ENCODE results near the gene ZNRD2. TPM values are rescaled to one million over a fixed set of nuclear protein-coding genes. Genes with fewer than 3 reads are reported as not detected.

The ZNRD2 gene
- total RNA-seq, 1 donor from 2014 or later: 23.3 TPM

DNA sequence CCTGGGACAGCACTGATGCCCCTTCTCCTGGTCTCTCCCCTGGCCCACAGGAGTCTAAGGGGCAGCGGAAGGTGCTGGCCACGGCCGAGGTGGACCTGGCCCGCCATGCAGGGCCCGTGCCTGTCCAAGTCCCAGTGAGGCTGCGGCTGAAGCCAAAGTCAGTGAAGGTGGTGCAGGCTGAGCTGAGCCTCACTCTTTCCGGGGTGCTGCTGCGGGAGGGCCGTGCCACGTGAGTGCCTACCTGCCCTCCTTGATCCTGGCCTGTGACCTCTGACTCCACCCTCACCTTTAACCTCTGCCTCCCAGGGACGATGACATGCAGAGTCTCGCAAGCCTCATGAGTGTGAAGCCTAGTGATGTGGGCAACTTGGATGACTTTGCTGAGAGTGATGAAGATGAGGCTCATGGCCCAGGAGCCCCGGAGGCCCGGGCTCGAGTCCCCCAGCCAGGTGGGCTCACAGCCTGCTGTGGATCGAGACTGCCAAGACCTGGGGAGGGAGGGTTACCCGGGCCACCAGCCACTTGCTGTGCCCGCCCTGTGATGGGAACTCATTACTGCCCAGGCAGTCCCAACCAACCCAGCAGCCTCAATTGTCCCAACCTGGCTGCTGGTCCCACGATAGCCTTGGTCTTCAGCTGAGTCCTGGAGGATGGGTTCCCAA is 9.9 kb downstream of the ZNRD2 start:
- intact Hi-C loops (cut with DNase I): no loop called here
- no peak for ATAC-seq
- DNase-seq (ENCODE audit: missing footprints): no peak

DNA sequence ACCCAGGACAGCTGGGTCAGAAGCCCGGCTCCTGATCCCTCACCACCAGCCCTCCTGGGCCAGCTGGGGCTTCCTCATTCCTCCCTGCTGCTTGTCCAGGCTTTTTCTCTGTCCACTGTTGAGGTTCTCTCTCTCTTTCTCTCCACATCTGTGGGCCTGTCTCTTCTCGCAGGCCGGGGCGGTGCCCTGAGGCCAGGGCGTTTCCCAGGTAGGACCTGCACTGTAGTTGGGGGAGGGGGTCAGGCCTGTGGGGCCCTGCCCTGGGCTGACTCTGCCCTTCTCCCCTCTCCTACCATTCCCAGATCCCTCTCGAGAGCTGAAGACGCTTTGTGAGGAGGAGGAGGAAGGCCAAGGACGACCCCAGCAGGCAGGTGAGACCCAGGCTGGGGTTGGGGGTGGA is 10.5 kb downstream of the ZNRD2 start:
- intact Hi-C loops (cut with DNase I): no loop called here
- no peak for DNase-seq (ENCODE audit: missing footprints)
- no peak for ATAC-seq

DNA sequence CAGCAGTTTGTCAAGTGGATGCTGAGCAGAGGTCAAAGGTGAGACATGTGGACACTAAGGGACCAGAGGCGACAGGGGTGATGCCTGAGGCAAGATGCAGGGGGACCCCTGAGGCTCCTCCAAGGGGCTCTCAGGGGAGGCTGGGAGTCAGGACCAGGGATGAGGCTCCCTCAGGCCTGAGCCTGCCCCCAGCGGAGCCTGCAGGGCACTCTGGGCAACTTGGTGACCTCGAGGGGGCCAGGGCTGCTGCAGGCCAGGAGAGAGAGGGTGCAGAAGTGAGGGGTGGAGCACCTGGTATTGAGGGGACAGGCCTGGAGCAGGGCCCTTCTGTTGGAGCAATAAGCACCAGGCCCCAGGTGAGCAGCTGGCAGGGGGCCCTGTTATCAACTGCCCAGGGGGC is 11.7 kb downstream of the ZNRD2 start:
- DNase-seq (ENCODE audit: missing footprints): no peak
- ATAC-seq: no peak
- intact Hi-C loops (cut with DNase I): no loop called here

- intact Hi-C loops (cut with DNase I): no loop called here
- DNase-seq (ENCODE audit: missing footprints) (no peak), ATAC-seq (no peak)
Measured at GRCh38 chr11:65583589-65583988, 13.3 kb downstream of the ZNRD2 start.

DNA sequence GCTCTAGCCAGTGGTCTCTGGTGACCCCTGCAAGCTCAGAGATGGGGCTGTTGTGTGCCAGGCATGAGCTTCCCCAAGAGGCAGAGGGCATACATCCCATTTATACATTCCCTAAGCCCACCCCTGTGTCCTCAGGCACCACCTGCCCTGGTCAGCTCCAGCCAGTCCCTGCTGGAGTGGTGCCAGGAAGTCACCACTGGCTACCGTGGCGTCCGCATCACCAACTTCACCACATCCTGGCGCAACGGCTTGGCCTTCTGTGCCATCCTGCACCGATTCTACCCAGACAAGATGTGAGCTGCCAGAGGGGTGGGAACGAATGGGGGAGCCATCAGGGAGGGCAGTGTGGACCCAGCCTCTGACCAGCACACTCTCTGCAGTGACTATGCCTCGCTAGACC is 13.8 kb downstream of the ZNRD2 start:
- ATAC-seq: no peak

DNA sequence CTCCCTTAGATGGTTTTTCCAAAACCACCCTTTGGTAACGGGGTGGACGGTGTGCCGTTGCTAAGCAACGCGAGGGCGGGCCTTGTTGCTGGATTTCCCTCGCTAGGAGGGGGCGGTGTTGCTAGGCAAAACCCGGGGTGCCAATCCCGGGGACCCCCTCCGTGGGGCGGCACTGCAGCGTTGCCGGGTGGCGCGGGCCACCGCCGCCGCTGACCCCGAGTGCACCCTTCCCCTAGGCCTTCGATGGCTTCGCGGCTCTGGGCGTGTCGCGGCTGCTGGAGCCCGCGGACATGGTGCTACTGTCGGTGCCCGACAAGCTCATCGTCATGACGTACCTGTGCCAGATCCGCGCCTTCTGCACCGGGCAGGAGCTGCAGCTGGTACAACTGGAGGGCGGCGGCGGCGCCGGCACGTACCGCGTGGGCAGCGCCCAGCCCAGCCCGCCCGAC is 14.5 kb downstream of the ZNRD2 start:
- DNase-seq (ENCODE audit: missing footprints) (no peak), ATAC-seq (no peak)
- intact Hi-C loops (cut with DNase I): no loop called here

More for the DNA sequence above, 13.8 kb downstream of the ZNRD2 start:
- no peak for DNase-seq (ENCODE audit: missing footprints)
- intact Hi-C loops (cut with DNase I): no loop called here

DNA sequence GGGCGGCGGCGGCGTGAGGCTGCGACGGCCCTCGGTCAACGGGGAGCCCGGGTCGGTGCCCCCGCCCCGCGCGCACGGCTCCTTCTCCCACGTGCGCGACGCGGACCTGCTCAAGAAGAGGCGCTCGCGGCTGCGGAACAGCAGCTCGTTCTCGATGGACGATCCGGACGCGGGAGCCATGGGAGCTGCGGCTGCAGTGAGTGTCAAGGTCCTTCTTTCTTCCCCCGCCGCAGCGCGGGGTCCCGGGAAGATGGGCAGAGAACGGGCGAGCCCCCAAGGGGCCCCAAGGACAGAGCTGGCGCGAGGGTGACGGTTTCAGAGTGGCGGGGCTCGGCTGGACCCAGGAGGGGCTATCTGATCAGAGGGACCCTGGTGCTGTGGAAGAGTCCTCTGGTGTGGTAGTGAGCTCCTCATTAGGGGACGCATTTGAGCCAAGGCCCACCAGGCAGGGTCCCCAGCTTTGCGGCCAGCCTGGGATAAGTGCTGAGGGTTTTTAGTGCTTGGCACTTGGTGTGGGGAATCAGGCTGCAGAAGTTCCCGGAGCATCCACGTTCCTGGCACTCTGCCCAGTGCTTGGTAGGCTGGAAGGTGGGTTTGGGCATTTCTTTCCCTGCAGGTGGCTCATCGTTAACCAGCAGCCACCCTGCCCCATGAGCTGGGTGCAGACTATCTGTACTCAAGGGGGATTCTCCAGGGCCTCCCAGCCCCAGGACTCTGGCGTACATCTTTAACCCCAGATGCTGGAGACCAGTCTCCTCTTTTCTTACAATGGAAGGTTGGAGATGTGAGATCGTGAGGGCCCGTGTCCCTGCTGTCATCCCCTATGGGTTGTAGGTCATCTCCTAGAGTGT is 15.3 kb downstream of the ZNRD2 start:
- ATAC-seq (no peak), DNase-seq (ENCODE audit: missing footprints) (no peak)
- intact Hi-C loops (cut with DNase I): no loop called here

DNA sequence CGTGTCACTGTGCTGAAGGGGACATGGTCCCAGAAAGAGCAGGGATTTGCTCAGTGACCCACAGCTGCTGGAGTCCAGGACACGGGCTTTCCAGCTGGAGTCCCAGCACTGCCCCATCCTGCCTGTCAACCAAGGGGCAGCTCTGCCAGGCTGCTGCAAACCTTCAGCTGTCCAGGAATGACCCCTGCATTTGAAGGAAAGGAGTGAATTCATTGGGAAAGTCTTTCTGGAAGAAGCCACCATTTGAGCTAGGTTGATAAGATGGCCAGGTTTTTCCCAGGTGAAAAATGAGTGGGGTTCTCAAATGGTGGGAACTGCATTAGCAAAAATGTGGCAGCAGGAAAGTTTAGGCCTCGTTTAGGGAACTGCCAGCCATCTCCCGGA is 16.0 kb downstream of the ZNRD2 start:
- no peak for DNase-seq (ENCODE audit: missing footprints)
- no peak for ATAC-seq
- intact Hi-C loops (cut with DNase I): no loop called here

GRCh38 chr11:65586676-65587075 is 16.4 kb downstream of the ZNRD2 start:
- DNase-seq (ENCODE audit: missing footprints) (no peak), ATAC-seq (peak; percentile 26)
- intact Hi-C loops (cut with DNase I): no loop called here

DNA sequence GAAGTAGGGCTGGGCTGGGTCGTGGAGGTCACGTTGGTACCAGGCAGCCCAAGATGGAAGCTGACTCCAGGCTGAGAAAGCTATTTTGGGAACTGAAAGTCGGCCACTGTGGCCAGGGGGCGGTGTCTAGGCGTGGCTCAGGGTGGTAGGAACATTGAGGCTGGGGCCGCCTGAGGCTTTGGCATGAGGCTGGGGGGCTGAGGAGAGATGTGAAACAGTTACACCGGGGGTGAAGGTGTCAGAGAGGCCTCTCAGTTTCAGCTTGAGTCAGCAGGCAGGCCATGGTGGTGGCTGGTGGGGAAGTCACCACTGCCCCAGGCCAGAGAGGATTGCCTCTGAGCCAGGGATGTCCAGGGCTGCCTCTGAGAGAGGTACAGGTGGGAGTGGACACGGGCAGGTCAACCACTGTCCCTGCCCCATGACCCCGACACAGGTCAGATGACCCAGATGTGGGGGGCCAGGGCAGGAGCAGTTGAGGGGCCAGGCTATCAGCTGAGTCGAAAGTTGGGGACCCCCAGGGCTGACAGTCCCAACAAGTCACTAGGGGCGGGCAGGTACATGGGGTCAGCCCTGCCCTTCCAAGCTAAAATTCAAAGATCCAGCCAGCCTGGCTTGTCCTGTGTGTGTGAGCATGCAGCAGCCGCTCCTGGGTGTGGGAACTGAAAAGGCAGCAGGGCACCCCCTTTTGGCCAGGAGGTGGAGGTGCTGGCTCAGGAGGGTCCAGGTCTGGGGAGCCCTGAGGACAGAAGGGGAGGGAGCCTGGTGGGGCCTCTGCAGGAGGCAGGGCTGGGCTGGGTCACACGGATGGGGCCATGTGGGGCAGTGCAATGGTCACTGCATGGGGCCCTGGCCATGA is 18.1 kb downstream of the ZNRD2 start:
- intact Hi-C loops (cut with DNase I): loop anchor here (2.0 kb wide), 1 partner anchor 48 kb away; no protein-coding TSS in a partner anchor

DNA sequence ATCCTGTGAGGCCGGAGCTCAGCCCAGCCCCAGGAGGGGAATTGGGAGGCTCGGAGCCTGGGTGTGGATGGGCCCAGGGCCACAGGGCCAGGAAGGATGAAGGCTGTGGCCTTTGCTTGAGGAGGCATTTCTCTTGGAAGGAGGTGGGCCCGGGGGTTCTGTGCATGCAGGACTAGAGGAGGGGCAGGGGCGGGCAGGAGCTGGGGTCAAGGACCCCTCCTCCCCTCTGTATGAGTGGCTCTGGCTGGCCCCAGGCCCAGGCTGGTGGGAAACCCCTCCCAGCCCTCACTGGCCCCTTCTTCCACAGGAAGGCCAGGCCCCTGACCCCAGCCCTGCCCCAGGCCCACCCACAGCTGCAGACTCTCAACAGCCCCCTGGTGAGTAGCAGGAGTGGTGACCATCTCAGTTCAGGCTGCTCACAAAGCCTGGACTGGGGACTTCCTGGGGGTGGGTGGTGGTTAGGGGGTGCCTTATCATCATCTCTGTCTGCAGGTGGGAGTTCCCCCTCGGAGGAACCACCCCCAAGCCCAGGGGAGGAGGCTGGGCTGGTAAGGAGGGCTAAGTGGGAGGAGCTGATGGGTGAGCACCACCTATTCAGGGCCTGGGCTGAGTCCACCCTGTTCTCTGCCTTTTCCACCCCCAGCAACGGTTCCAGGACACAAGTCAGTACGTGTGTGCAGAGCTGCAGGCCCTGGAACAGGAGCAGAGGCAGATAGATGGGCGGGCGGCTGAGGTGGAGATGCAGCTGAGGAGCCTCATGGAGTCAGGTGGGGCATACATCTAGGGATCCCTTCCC is 19.4 kb downstream of the ZNRD2 start:
- intact Hi-C loops (cut with DNase I): loop anchor here (2.0 kb wide), 1 partner anchor 49 kb away; no protein-coding TSS in a partner anchor
- DNase-seq (ENCODE audit: missing footprints): peak; percentile 59

More for the DNA sequence above, 18.1 kb downstream of the ZNRD2 start:
- peak; percentile 51 for ATAC-seq
- peak; percentile 77 for DNase-seq (ENCODE audit: missing footprints)

GRCh38 chr11:65590240-65590738 is 20.0 kb downstream of the ZNRD2 start:
- ATAC-seq: no peak
- intact Hi-C loops (cut with DNase I): no loop called here
- DNase-seq (ENCODE audit: missing footprints): peak; percentile 72

More for the DNA sequence above, 19.4 kb downstream of the ZNRD2 start:
- no peak for ATAC-seq

DNA sequence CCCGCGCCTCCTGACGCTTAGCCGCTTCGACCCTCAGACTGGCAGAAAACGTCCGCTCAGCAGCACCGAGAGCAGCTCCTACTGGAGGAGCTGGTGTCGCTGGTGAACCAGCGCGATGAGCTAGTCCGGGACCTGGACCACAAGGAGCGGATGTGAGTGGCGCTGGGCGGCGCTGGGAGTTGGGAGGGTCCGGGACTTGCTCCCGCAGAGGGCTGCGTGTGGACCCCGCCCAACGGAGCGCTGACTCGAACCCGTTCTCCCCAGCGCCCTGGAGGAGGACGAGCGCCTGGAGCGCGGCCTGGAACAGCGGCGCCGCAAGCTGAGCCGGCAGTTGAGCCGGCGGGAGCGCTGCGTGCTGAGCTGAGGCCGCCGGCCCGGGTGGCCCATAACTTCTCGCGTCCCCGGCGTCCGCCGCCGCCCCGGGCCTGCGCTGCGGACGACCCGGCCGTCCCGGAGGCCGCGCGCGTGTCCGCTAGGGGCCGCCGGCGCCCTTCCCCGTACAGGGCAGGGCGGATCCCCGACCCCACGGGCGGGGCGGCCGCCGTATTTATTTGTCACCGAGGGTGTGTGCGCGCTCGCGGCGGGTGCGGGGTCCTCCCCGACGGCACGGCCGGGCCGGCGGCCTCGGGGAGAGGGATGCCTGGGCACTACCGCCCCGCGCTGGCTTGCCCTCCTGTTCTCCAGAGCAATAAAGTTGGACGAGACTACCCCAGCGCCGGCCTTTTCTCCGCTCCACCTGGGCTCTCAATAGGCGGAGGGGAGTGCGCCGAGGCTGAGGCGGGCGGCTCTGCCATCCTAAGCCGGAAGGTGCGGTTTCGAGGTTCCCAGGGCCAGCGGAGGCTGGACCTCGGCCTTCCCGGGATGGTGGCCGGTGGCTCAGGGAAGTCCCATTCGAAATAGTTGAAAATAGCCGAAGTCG is 21.9 kb downstream of the ZNRD2 start:
- peak; percentile 65 for DNase-seq (ENCODE audit: missing footprints)
- intact Hi-C loops (cut with DNase I): no loop called here
- ATAC-seq: peak; percentile 38

DNA sequence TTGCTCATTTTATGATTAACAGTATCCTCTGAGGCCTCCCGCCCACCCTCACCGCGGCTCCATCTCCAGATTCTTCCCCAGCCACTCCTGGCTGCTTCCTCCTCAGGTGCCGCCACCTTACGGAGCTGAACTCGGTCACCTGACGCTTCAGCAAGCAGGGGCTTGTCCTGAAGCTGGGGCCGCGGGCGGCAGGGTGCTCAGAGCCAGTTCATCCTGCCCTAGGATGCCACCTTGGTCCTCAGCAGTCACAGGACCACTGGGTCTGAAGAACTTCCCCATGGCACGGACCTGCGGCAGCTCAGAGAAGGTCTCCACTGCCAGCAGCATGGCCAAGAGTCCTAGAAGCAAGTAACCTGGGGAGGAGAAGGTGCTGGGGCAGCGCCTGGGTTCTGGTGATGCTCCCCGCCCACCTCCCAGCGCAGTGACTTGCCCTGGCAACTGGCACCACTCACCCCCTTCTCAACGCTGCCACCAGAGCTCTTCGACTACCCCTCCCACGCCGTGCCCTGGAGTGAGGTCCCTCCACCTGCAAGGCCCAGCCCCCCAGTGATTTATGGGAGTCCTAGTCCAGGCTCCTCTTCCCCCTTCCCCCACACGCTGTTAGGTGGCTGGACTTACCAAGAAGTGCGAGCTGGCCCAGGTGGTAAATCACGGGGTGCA is 22.7 kb downstream of the ZNRD2 start:
- peak; percentile 52 for DNase-seq (ENCODE audit: missing footprints)
- no peak for ATAC-seq
- intact Hi-C loops (cut with DNase I): no loop called here

- intact Hi-C loops (cut with DNase I): no loop called here
- DNase-seq (ENCODE audit: missing footprints) (peak; percentile 69), ATAC-seq (peak; percentile 40)
Measured at GRCh38 chr11:65593518-65594414, 23.5 kb downstream of the ZNRD2 start.

DNA sequence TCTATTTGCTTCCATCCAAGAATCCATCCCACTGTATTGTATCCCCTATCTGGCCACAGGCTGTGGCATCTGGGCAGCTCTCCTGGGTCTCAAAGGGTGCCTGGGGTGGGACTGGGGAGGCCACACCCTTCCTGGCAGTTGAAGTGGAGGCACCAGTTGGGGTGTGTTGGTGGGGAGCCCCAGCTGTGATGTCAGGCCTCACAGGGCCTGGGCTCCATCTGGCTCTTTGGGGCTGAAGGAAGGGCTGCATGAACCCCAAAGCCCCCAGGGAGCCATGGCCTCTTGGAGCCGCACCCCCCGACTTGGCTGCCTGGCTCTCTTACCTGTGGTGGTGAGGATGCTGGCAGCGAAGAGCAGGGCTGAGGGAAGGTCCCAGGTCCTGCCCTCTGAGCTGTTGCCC is 24.9 kb downstream of the ZNRD2 start:
- ATAC-seq (no peak), DNase-seq (ENCODE audit: missing footprints) (peak; percentile 9)
- intact Hi-C loops (cut with DNase I): no loop called here

Data from Right ventricle myocardium inferior (tissue), 1 donor.